Thoracic aorta (tissue), 2 donors: ENCODE results near the gene WDR27. TPM values are rescaled to one million over a fixed set of nuclear protein-coding genes. Genes with fewer than 3 reads are reported as not detected.
"Not testable (repeated sequence)": the region's sequence is repeated elsewhere in the genome, so short reads cannot be mapped to it uniquely, and the experiment has no call there.

Experiments used
- ATAC-seq: fragments of 150-250 bp; one replicate; pipeline ENCODE4 v1.8.0; 2017; ENCODE audit warnings: low read depth; ENCODE audit not compliant: insufficient number of reproducible peaks, low FRiP score
- DNase-seq: peaks from one replicate; pipeline ENCODE4 v3.0.0-alpha.2; 2020; ENCODE audit warnings: low spot score
- H3K27ac ChIP-seq, 2 donors: fragments of 200-600 bp; sonication (generic); 1 replicate in 1 of 2; 2 replicates in 1 of 2; pipeline ENCODE4 v1.5.1; 2016; ENCODE audit warnings: mild to moderate bottlenecking in 2 of 2, moderate library complexity in 2 of 2
- H3K27me3 ChIP-seq: fragments of 200-600 bp; sonication (generic); replicated peaks from 2 replicates; pipeline ENCODE4 v1.6.0; 2016; ENCODE audit warnings: mild to moderate bottlenecking; ENCODE audit not compliant: insufficient read depth
- H3K36me3 ChIP-seq: fragments of 200-600 bp; sonication (generic); one replicate; pipeline ENCODE4 v1.5.1; 2016
- H3K4me1 ChIP-seq, 2 donors: fragments of 200-600 bp; sonication (generic); 1 replicate in 1 of 2; 2 replicates in 1 of 2; pipeline versions ENCODE4 v1.5.1 to v1.6.0; 2016; ENCODE audit warnings: low read depth in 2 of 2, mild to moderate bottlenecking in 1 of 2; ENCODE audit not compliant: control insufficient read depth in 1 of 2
- H3K4me3 ChIP-seq: fragments of 200-600 bp; sonication (generic); 2 replicates; pipeline ENCODE4 v1.5.1; 2016; ENCODE audit warnings: mild to moderate bottlenecking
- H3K9me3 ChIP-seq: fragments of 200-600 bp; sonication (generic); 2 replicates; pipeline ENCODE4 v1.5.1; 2016
- CTCF ChIP-seq: fragments of 200-600 bp; sonication (generic); IDR thresholded peaks from one replicate; pipeline ENCODE4 v1.5.1; 2019; ENCODE audit warnings: antibody characterized with exemption
- total RNA-seq, 2 donors: library from RNA; depleted of rRNA; stranded (reverse); fragments of >200 nt; gene quantifications; one replicate each; pipeline versions ENCODE4 v1.1.0 to v1.2.3, GENCODE V29; 2016

WDR27 gene
- total RNA-seq, 2 donors from 2014 or later, result 22.5 to 48.2 TPM

- peaks cover 4% of the 10 kb centered on the region for H3K36me3 ChIP-seq
- no peaks in the 10 kb centered on the region for H3K9me3 ChIP-seq
- H3K4me3 ChIP-seq, result no peak overlapping the region
- no peaks in the 10 kb centered on the region for H3K4me1 ChIP-seq
- H3K27me3 ChIP-seq, result no peaks in the 10 kb centered on the region
- DNase-seq (no peak), ATAC-seq (no peak)
- no peak overlapping the region for H3K27ac ChIP-seq
- no peak for TF ChIP-seq CTCF
Observed at GRCh38 chr6:169604076-169604475, 97.8 kb downstream of the WDR27 start.

GRCh38 chr6:169601129-169601528 is 100.7 kb downstream of the WDR27 start:
- not testable (repeated sequence) for DNase-seq, H3K4me3 ChIP-seq, H3K27ac ChIP-seq, H3K4me1 ChIP-seq, H3K27me3 ChIP-seq, ATAC-seq, H3K9me3 ChIP-seq, H3K36me3 ChIP-seq

- no peak overlapping the region for H3K4me3 ChIP-seq
- no peaks in the 10 kb centered on the region for H3K9me3 ChIP-seq
- no peaks in the 10 kb centered on the region for H3K27me3 ChIP-seq
- peaks cover 0 to 3% of the 10 kb centered on the region in 2 donors for H3K4me1 ChIP-seq
- no peak overlapping the region for H3K27ac ChIP-seq
- ATAC-seq (no peak), DNase-seq (no peak)
- H3K36me3 ChIP-seq, result no peaks in the 10 kb centered on the region
- TF ChIP-seq CTCF, result no peak
Observed at GRCh38 chr6:169592558-169592957, 109.3 kb downstream of the WDR27 start.

GRCh38 chr6:169591616-169592015 is 110.2 kb downstream of the WDR27 start:
- DNase-seq (no peak), ATAC-seq (no peak)
- no peak overlapping the region for H3K4me3 ChIP-seq
- H3K27ac ChIP-seq, result no peak overlapping the region
- no peaks in the 10 kb centered on the region for H3K9me3 ChIP-seq
- no peaks in the 10 kb centered on the region for H3K27me3 ChIP-seq
- no peak for TF ChIP-seq CTCF
- H3K36me3 ChIP-seq, result no peaks in the 10 kb centered on the region
- peaks cover 0 to 3% of the 10 kb centered on the region in 2 donors for H3K4me1 ChIP-seq

- no peak for TF ChIP-seq CTCF
- DNase-seq (no peak), ATAC-seq (no peak)
- Histone ChIP-seq H3K4me3 (no peak overlapping the region), H3K36me3 (no peaks in the 10 kb centered on the region), H3K27ac (no peak overlapping the region), H3K9me3 (no peaks in the 10 kb centered on the region), H3K4me1 (peaks cover 0 to 3% of the 10 kb centered on the region in 2 donors), H3K27me3 (no peaks in the 10 kb centered on the region)
Observed at GRCh38 chr6:169590376-169590939, 111.4 kb downstream of the WDR27 start.

GRCh38 chr6:169589699-169590257 is 112.1 kb downstream of the WDR27 start:
- peak overlapping the region; percentile 15 for H3K4me3 ChIP-seq
- no peaks in the 10 kb centered on the region for H3K9me3 ChIP-seq
- ATAC-seq, result no peak
- H3K36me3 ChIP-seq, result no peaks in the 10 kb centered on the region
- H3K27me3 ChIP-seq, result no peaks in the 10 kb centered on the region
- H3K4me1 ChIP-seq, result peaks cover 0 to 3% of the 10 kb centered on the region in 2 donors
- no peak for TF ChIP-seq CTCF
- DNase-seq, result no peak
- no peak overlapping the region for H3K27ac ChIP-seq
